GM18505 (cell line): ENCODE data around the gene UVRAG.

Source experiments
- ATAC-seq: cut with Tn5 transposase; IDR thresholded peaks from one replicate; pipeline ENCODE4 v1.9.1; 2021; ENCODE audit not compliant: unreplicated experiment
- POLR2A ChIP-seq: IDR thresholded peaks from 4 replicates; pipeline ENCODE4 v1.6.1; 2011; ENCODE audit warnings: borderline replicate concordance; ENCODE audit not compliant: insufficient read depth, insufficient read length; ENCODE audit errors: extremely low read depth

Gene UVRAG

DNA sequence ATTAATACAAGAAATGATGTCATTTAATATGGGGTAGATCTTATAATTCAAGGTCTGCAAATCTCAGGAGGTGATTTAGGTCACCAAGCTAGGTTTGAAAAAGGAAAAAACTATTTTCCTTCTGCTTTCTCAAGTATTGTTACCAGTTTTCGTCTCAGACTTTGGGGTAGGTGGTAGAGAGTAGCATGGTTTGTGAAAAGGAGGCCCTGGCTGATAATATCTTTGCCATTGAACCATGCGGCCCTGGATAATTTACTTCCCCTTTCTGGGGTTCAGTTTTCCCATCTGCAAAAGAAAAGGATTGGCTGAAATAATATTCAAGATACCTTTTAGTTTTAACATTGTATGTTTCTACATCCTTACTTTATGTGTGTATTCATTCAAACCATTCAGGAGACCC, 299.2 kb downstream of the UVRAG start:
- no peak for ATAC-seq
- no peak for TF ChIP-seq POLR2A

DNA sequence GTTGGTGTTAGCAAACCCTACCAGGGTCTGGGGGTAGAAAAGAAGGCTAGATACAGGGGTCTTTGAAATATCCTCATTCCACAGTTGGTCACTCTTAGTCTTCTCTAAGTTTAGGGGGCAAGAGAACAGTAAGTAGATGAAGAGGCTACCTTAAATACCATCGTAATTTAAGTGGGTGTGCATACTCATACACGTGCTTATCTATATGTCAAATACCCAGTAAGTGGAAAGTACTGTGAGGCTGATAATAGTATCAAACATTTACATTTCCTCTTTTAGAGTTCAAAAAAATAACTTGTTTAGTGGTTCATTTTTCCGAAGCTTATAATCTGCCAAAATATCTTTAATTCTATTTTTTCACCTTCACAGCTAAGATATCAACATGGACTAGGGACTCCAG, 300.5 kb downstream of the UVRAG start:
- no peak for TF ChIP-seq POLR2A
- ATAC-seq: no peak

- no peak for TF ChIP-seq POLR2A
- ATAC-seq: no peak
Measured at GRCh38 chr11:76119032-76119431, 304.0 kb downstream of the UVRAG start.

DNA sequence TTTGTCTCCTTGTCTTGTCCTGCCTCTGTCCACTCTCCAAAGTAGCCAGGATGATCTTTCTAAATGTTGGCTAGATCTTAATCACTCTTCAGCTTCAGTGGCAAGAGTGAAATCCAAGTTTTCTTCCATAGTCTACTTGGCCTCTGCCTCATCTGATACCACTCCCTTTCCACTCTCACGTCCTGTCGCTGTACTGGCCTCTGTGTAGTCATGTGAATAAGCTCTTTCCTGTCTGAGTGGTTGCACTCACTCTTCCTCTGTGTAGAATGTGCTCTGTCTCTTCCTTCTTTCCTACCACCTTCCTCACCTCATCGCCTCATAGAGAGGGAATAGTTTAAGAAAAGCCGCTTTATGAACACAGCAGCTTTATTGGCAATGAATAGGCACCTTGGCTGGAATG, 304.8 kb downstream of the UVRAG start:
- no peak for TF ChIP-seq POLR2A
- ATAC-seq: no peak

DNA sequence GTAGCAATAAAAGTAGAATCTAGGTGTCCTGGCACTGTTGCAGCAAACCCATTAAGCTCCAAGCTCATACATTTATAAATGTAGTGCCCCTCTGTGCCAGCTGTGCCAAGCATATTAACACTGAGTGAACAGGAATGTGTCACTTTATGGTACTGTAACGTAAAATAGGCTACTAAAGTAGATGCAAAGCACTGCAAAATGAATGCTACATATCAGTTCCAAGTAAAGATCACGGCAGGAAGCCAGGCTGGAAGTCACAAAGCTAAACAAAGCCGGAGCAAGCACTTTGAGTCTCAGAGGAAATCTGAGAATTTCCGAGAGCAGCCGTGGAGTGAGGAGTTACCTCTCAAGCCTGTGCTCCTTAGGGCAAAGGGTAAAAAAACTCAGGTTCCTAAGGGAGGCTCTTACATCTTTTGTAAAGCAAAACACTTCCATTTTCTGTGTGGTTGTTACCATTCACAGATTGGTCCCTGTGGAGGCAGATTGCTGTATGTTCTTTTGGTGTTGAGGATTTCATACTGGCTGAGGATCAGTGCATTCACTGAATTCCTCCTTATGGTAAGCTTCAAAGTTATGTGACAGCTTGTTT, 305.6 kb downstream of the UVRAG start:
- no peak for TF ChIP-seq POLR2A
- no peak for ATAC-seq

DNA sequence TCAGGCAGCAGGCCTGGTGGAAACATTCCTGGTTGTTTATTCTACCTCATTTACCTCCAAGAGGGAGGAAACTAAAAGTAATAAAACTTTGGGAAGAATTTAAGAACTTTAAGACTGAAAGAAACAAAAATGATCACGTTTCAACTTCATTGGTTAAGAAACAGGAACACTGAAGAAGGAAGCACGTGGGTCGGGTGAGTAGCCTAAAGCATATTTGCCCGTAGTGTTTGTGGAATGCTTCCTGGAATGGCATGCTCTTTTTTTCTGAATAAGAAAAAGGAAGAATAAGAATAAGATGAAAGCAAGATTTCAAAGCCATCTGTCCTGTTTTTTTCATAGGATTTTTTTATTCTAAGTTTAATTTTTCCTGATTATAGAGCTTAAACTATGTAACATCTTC, 308.2 kb downstream of the UVRAG start:
- TF ChIP-seq POLR2A: no peak
- ATAC-seq: no peak

DNA sequence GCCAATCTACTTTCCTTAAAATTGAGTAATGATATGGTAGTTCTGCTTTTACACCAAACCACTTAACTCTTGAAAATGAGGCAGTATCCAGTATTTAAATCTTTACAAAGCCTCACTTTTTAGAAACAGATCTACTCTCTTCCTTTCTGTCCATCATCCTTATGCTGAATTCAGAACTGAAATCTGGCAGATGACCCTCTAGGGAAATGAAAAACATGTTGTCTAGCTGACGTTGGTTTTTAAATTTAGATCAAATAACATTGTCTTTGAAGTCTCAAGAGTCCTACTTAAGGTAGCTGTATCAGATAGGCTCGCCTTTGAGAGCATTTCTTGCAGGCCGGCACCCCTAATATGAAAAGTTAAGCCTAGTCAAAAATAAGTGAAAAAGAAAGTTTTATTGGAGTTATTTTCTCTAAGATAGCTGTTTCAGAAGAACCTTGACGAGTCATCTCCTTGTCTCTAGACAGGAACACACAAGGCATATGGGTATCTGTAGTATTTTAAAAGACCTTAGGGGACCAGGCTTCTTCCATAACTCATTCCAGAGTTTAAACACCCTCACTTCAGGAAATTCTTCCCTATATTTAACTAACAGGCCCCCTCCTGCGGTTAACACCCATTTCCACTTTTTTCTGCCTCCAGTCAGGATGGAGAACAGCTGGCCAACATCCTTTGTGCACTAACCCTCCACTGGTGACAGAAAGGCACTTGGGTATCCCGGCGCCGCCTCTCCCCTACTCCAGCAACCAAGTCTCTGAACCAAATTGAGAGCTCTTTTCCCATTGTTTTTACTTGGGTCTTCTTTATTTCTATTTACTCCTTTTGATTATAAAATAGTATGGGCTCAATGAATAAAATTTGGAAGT, 310.1 kb downstream of the UVRAG start:
- ATAC-seq: no peak
- TF ChIP-seq POLR2A: no peak

GRCh38 chr11:76129729-76130128, 314.7 kb downstream of the UVRAG start:
- no peak for TF ChIP-seq POLR2A
- ATAC-seq: no peak

DNA sequence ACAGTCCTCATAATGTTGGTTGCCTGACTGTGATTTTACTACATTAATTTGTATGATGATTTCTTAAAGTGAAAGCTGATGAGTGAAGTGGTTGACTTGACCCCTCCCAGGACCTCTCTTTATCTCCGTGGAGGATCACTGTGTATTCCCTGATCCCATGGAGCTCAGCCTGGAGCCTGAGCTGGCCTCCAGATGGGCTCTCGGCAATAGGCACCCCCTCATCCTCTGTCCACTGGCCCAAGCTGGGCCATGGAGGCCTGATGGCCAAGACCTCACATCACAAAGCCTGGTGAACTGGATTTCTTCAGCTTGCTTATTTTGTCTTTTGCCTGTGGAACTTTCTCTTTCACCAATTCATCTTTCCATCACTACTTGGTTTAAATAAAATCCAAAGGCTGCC, 316.1 kb downstream of the UVRAG start:
- TF ChIP-seq POLR2A: no peak
- ATAC-seq: no peak

GRCh38 chr11:76131671-76132631, 316.9 kb downstream of the UVRAG start:
- no peak for TF ChIP-seq POLR2A
- ATAC-seq: no peak

GRCh38 chr11:76134239-76134638, 319.2 kb downstream of the UVRAG start:
- TF ChIP-seq POLR2A: no peak
- ATAC-seq: no peak

GRCh38 chr11:76135491-76135890, 320.5 kb downstream of the UVRAG start:
- no peak for TF ChIP-seq POLR2A
- no peak for ATAC-seq

- TF ChIP-seq POLR2A: no peak
- no peak for ATAC-seq
Measured at GRCh38 chr11:76139314-76139713, 324.3 kb downstream of the UVRAG start.

- ATAC-seq: no peak
- no peak for TF ChIP-seq POLR2A
Measured at GRCh38 chr11:76140912-76141574, 326.0 kb downstream of the UVRAG start.
